WI38 (cell line): ENCODE results near the gene PLEKHA5.
"Not testable (repeated sequence)": the region's sequence is repeated elsewhere in the genome, so short reads cannot be mapped to it uniquely, and the experiment has no call there.

Experiments
- H3K4me3 ChIP-seq: 2 replicates; pipeline ENCODE4 v1.5.1; 2011; ENCODE audit warnings: low read depth, mild to moderate bottlenecking, control low read depth, low read length
- TF ChIP-seq, protein P1 (sequence below): IDR thresholded peaks from 2 replicates; pipeline ENCODE4 v1.5.1; 2012; ENCODE audit warnings: low read depth, mild to moderate bottlenecking, control low read depth, low read length

Gene PLEKHA5

DNA sequence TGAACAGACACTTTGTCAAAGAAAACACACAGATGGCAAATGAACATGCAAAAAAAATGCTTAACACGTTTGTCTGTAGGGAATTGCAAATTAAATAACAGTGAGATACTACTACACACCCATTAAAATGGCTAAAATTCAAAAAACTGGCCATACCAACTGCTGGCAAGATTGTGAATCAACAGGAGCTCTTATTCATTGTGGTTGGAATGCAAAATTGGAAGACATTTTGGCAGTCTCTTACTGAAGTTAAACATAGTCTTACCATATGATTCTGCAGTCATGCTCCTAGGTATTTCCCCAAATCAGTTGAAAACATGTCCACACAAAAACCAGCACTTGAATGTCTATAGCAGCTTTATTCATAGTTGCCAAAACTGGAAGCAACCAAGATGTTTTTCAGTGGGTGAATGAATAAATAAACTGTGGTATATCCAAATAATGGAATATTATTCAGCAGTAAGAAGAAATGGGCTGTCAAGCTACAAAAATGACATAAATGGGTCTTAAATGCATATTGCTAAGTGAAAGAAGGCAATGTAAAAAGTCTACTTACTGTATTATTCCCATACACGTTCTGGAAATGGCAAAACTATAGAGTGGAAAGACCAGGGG is 91.4 kb downstream of the PLEKHA5 start:
- TF ChIP-seq, protein P1, sequence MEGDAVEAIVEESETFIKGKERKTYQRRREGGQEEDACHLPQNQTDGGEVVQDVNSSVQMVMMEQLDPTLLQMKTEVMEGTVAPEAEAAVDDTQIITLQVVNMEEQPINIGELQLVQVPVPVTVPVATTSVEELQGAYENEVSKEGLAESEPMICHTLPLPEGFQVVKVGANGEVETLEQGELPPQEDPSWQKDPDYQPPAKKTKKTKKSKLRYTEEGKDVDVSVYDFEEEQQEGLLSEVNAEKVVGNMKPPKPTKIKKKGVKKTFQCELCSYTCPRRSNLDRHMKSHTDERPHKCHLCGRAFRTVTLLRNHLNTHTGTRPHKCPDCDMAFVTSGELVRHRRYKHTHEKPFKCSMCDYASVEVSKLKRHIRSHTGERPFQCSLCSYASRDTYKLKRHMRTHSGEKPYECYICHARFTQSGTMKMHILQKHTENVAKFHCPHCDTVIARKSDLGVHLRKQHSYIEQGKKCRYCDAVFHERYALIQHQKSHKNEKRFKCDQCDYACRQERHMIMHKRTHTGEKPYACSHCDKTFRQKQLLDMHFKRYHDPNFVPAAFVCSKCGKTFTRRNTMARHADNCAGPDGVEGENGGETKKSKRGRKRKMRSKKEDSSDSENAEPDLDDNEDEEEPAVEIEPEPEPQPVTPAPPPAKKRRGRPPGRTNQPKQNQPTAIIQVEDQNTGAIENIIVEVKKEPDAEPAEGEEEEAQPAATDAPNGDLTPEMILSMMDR, result no peak
- H3K4me3 ChIP-seq, result no peak overlapping the region

DNA sequence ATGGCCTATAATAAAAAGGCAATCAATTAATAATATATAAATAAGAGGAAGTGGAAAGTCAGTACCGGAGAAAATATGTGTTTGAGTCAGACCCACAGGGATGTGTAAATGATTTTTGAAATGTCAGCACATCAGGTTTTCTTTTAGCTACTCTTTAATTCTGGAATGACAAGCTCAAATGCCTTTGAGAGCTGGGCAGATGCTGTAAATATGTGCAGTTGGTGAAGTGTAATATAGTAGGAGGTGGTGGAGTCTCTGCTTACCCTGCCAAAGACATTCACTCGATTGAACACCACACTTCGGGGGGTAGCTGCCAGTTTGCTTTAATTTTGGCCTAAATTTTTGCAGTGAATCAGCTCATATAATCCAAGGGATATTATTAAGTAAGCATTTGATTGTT is 93.0 kb downstream of the PLEKHA5 start:
- H3K4me3 ChIP-seq, result no peak overlapping the region
- TF ChIP-seq, protein P1, result no peak

DNA sequence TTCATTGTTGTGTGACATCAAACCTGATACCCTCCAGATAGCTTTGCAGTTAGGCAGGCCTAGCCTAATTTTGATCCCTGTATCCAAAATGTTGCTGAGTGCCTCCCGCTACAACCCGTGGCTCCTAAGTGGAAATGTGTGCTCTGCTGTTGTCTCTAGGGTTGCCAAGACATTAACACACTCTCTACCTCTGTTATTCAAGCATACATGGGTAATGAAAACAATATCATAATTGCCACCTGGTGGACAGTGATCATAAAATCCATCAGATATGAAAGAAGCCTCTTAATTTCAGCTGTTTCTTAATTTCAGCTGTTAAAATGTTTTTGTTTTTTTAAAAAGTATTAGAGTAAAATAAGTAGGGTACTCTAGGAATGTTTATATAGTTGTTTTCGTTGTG is 93.5 kb downstream of the PLEKHA5 start:
- no peak overlapping the region for H3K4me3 ChIP-seq
- TF ChIP-seq, protein P1, result no peak

DNA sequence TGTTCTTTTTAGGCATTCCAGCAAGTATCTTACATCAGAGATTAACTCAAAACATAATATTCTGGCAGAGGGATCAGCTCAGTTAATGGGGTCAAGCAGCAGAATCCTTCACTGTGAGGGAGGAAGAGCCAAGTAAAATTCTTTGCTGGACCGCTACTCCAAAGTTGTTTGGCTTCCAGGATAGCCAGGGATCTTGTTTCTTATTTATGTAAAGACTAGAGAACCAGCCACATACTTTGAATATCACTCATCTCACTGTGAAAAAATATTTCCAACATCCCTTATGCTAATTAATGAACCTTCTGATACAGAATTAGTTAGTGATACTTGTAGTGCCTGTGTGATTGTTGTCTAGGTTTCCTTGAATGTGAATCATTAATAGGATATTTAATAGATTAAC is 94.2 kb downstream of the PLEKHA5 start:
- TF ChIP-seq, protein P1, result no peak
- H3K4me3 ChIP-seq, result no peak overlapping the region

DNA sequence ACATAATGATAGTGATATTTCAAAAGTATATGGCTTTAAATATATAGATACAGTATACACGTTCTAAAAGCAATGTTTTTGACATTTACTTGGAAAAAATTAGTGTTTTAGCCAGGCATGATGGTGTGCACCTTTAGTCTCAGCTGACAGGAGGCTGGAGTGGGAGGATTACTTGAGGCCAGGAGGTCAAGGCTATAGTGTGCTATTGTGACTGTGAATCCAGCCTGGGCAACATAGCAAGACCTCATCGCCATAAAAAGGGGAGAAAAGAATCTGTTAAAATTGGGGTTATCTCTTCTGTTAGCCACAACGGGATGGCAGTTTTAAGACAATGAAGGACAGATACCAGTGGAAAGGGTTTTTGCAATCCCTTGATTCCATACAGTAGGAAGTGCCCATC is 95.2 kb downstream of the PLEKHA5 start:
- TF ChIP-seq, protein P1, result no peak
- no peak overlapping the region for H3K4me3 ChIP-seq

DNA sequence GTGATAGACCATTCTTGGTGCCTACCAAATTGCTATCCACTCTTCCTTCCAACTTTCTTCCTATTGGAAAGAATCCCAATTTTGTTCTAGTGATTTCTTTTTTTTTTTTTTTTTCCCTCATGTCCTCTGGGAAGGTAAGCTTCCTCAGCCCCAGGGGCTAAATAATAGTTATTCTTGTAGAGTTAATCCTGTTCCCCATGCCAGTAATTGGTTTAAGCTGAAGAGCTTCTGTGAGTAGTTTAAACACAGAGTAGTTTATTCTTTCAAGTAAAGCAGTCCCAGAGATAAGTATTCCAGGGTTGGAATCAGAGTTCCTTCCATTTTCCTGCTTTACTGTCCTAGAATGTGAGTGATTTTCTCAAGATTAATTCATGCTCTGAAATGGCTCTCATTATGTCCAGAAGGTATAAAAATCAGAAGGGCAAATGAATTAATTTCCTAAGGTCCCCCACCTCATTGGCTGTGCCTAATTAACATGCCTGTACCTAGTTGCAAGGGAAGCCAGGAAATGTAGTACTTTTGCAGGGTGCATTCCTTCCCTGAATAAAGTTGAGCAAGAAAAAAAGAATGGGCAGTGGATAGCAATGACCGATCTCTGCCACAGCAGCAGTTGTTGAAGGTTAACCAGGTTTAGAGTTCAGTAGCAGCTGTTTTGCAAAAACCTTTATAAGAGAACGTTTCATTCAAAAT is 97.8 kb downstream of the PLEKHA5 start:
- H3K4me3 ChIP-seq, result no peak overlapping the region
- TF ChIP-seq, protein P1, result no peak

DNA sequence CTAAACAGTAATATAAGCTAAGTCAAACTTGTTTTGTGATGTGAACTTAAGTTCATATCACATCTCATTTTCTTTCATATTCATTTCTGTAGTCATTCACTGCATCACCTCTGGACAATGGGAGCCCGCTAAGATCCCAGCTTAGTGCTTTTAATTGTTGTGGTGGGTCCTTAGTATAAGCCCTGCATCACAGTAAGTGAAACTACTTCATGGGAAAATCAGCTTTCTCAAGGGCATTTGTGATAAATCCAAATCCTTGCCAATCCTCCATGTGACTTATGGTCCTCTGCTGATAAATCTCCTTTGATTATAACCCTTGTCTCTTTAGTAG is 98.3 kb downstream of the PLEKHA5 start:
- no peak overlapping the region for H3K4me3 ChIP-seq
- TF ChIP-seq, protein P1, result no peak

DNA sequence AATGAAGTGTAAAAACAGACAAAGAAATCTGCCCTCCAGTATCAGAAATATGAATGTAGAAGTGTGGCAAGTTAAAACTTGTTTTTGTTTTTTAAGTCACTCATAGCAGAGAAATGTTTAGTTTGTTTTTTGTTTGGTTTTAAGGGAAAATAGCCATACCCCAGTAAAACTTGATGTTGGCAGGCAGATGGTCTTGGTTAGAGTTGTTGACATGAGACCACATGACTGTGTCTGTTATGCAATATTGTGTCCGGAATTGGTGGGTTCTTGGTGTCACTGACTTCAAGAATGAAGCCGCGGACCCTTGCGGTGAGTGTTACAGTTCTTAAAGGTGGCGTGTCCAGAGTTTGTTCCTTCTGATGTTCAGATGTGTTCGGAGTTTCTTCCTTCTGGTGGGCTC is 99.5 kb downstream of the PLEKHA5 start:
- not testable (repeated sequence) for H3K4me3 ChIP-seq
